GM19025 (cell line): Measurements from ENCODE around the gene COL8A1.

Experiments
- ATAC-seq: cut with Tn5 transposase; IDR thresholded peaks from one replicate; pipeline ENCODE4 v1.9.1; 2021; ENCODE audit warnings: mild to moderate bottlenecking, low read depth, moderate library complexity; ENCODE audit not compliant: unreplicated experiment

Gene COL8A1

DNA sequence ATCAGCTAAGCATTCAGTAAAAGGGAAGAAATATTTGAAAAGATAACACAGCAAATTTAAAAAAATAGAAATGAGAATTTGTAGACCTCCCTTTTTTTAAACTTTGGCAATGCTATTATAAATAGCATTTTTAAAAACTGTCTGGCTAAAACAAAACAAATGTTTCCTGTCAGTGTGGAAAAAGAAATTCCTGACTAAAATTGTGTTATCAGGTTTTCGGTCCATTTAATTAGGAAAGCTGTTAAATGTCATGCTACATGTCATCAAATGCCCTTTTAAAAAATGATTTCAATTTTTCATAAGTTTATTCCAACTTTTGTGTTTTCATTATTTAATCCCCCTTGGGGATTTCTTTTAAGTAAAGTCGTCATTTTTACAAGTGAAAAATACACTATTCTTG is 29.6 kb downstream of the COL8A1 start:
- no peak for ATAC-seq

DNA sequence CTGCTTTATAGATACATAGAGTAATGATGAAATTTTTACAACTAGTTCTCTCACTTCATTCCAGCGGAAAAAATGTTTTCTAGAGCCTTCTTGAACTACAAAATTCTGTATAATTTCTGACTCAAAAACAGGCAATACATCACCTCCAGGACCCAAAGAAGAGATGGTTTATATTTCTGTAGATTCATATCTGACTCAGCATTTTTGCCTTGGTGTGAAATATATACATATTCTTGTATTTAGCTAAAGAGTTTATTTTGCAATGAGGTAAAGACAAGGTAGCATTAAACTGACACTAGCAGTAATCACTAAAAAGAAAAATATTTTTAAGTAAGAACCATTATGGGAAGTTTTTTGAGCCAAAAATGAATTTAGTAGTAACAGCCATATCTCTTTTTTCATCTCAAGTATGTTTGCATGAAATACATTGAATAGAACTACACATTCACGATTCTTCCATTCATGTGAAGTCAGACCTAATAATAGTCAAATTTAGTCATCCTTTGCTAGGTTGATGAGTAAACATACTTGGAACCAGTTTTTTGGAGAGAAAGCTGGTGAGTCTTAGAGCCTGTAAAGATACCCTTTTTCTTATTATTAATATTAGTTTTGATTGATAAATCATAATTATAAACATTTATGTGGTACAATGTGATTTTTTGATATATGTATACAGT is 31.6 kb downstream of the COL8A1 start:
- ATAC-seq, result no peak

DNA sequence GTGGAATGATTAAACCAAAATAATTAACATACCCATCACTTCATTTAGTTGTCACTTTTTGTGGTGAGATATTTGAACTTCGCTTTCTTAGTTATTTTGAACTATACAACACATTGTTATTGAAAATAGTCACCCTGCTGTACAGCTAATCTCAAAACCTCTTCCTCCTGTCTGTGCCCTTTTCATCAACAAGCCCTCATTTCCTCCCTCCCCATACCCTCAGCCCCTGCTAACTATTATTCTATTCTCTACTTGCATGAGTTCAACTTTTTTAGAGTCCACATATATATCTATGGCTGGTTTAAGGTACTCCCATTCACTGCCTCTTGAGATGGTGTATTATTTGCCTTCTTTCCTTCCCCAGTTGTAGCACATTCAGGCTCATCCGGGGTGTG is 32.2 kb downstream of the COL8A1 start:
- ATAC-seq, result no peak

DNA sequence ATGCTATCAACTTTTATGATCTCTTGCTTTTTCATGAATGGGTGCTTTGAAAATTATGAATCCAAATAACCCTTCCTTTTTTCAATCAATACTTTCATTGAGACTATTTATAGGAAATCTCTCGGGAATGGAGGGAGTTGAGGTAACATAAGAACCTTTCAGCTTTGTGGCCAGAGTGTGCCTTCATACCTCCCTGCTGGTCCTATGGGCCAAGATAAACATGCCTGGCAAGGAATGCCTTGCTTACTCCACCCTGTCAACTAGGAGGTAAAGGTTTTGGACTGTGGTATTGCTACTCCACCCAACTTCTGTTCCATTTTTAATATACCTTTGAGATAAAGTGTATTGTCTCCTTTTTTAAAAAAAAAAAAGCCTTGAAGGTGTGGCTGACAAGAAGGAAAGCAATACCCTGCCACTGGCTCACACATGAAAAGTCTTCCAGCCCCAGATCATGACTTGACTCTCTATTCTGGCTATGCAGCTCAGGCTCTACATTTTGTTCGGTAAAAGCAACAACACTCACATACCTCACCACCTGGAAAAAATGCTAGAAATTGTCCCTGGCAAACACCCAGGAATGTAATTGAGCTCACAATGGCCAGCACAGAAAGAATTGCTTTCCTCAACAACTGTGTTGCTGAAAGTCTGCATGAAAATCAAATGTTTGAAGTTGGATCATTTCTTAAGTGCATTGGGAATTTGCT is 35.8 kb downstream of the COL8A1 start:
- ATAC-seq, result no peak

DNA sequence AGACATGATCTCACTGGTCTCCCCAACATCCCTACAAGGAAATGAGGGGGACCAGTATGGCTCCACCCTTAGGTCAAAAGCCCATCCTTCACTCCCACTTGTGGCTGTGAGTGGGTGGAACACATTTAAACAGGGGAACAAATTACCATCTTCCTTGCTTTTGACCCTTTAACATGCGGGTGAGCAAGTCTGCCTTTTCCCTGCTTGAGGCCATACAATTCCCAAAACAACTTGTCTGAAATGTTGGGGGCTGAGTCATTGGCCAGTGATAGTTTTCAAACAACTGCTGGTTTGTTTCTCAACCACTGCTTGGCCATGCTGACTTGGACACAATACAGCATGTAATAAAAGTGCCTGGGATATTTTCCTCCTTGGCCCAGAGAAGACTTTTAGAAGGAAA is 39.6 kb downstream of the COL8A1 start:
- ATAC-seq, result no peak

DNA sequence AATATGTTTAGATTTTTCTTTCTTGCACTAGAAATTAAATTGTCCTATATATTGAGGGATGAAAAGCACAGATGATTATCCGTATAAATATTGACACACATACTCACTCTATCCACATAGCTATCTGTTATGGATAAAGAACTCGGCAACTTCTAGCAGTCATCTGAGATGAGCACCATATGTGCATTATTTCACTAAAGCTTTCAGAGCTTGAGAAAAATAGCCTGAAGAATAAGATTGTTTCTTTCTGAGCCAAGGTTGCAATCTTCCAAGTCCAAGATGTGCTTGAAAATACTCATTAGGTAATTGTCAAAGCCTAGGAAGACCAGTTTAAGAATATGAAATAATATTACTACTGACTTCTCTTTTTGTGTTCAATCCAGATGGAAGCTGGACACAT is 40.5 kb downstream of the COL8A1 start:
- ATAC-seq, result no peak

DNA sequence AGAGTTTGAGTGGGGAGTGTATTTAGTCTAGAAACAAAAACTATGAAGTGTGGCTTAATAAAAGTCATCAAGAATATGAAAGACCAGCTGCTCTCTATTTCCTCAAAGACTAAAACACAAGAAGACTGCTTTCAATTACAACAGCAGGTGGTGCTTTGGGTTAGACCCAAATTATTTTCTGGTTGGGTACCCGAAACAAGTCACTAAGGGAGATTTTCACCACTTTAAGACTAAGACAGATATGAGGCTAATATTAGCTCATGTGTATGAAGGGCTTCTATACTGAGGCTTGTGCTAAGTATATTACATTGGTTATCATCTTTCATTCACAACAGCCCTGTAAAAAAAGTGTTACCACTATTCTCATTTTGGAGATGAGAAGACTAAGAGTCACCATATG is 43.1 kb downstream of the COL8A1 start:
- peak; percentile 83 for ATAC-seq

DNA sequence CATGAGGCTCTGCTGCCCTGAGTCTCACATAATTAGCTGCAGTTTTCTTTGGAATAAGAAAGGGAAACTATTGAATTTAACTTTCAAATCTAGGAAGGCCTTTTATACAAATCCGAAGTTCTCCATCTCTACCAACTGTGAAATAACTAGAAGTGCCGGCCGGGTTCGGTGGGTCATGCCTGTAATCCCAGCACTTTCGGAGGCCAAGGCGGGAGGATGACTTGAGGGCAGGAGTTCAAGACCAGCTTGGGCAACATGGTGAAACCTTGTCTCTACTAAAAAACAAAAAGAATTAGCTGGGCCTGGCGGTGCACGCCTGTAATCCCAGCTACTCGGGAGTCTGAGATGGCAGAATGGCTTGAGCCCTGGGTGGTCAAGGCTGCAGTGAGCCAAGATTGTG is 43.6 kb downstream of the COL8A1 start:
- no peak for ATAC-seq

DNA sequence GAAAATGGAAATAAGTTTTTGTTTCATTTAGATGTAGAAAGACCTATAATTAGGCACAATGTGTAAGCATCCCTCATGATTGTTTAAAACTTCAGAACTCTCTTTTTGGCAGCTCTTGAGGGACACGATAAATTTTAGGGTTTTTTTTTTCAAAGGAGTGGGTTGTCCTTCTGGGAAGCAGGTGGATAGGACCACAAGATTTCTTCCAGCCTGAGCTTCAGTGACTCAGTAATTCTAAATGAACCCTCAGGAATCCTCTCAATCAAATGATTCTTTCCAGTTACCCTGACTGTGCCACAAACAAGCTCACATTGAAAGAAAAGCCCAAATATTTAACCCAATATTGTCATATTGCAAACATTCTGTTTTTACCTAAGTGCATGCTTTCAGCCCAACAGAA is 45.1 kb downstream of the COL8A1 start:
- ATAC-seq, result no peak

DNA sequence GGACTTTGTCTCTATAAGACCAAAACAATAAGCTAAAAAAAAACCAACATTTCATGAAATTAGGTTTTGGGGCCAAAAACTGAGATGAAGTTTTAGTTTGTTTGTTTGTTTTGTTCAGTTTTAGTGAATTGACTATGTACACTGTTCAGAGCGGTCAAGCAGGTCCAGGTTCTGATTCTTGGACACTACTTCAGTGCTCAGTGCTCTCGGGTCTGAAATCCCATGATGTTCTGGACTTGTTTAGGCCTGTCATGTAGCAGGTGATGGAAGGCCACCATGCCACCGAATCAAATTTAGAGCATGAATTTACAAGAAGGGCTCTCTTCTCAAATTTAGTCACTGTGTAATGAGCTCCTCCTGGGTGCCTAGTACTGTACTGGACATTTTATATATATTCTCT is 45.5 kb downstream of the COL8A1 start:
- no peak for ATAC-seq

DNA sequence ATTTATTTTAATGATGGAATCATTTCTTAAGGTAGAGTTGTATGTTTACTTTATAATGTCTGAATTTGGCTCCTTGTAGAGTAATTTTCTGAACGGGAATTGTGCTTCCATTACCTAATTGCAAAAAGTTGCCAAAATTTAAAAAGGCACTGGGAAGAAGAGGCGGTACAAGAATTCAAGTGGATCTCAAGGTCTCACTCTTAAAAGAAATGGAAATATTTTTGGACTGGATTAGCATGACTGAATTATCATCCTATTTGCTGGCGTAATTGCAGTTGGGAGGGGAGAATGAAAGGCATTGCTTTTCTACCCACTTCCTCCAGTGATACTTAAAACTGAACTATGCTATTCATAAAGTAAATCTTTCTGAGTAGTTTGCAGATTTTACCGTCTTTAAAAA is 46.2 kb downstream of the COL8A1 start:
- ATAC-seq, result no peak

DNA sequence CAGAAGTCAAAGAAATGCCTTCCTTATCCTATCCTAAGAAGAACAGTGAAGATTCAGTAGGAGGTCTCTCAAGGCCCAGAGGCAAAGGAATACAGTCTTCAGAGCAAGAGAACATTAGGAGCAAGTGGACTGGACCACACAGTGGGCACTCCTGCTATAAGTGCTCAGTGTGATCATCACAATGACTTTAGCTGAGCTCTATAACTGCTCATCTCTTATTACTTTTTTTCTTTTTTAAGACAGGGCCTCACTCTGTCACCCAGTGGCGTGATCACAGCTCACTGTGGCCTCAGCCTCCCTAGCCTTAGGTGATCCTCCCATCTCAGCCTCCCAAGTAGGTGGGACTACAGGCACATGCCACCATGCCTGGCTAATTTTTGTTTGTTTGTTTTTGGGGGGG is 48.1 kb downstream of the COL8A1 start:
- ATAC-seq, result no peak

DNA sequence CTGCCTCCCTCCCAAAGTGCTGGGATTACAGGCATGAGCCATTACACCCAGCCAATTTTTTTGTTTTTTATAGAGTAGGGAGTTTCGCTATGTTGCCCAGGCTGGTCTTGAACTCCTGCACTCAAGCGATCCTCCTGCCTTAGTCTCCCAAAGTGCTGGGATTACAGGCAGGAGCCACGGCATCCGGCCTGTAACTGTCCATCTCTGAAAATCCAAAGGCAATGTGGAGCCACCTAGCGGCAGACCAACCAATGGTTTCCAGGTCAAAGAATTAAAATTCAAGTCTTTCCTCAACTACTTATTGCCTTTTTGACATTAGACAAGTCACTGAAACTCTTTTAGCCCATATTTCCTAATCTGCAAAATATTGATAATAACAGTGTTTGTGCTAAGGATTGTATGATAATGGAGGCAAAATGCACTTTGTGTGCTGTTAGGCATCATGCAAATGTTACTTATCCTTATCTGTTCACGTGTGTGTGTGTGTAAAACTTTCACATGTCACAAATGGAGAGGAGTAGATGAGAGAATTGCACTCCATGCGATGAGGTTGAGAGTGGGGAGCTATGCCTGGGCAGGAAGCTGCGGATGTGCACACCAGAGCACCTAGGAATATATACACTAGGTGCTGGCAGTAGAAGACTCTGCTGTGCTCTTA is 48.7 kb downstream of the COL8A1 start:
- ATAC-seq, result no peak

DNA sequence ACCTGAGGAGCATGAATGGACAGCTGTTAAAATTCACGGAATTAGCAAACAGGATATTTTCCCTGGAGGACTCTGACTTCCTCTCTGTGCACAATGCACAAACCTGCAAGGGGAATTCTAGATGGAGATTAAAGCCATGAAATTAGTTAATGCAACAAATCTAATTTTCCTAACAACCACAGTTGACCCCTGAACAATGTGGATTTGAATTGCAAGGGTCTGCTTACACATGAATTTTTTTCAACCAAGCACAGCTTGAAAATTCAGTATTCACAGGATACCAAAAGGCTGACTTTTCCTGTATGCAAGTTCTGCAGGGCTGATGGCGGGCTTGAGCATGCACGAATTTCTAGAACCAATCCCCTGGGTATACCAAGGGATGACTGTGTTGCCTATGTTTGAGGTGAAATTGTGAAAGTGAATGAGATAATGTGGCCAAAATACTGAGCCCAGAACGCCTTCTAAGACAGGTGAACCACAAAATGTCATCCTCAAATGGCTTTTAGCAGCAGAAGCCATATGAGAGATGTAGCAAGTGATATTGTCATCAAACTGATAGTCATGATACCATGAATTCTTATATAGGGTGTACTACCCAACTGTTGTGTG is 52.5 kb downstream of the COL8A1 start:
- ATAC-seq, result peak; percentile 54

DNA sequence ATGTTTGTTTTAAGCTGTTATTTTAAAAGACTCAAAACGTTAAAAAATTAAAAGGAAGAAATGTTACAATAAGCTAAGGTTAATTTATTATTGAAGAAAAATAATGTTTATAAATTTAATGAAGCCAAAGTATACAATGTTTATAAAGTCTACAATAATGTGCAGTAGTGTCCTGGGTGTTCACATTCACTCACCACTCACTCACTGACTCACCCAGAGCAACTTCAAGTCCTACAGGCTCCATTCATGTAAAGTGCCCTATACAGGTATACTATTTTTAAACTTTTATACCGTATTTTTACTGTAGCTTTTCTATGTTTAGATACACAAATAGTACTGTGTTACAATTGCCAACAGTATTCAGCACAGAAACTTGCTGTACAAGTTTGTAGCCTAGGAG is 55.2 kb downstream of the COL8A1 start:
- ATAC-seq, result no peak

DNA sequence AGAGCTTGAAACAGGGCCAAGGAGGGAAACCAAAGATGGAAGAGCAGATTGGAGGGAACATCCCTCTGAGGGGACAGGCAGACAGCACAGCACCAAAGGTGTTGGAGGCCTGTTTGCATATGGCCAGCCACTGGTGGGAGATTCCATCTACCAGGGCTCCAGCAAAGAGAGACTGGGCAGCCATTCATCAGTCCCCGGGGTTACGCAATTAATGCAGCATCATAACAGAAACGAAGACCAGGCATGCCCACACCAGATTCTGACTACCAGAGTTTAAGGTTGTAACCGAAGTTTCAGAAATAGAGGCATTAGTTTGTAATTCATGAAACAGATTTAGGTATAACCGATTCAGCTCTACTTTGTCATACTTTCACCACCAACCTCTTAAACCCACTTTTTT is 58.1 kb downstream of the COL8A1 start:
- no peak for ATAC-seq

DNA sequence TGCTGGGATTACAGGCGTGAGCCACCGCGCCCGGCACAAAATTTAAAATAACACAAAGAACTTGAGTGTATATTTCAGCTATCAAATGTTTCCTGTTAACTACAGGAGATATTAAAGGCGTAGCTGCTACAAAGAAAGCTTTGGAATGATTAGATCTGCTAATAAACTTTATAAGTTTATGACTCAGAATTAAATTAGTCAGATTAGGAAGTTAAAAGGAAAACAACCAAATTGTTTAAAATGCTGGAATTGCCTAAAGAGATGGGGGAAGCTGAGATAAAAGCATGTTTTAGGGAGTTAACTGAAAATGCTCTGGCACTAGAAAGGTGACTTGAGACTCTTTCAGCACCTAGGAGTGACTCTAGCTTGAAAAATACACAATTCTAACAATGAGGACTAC is 58.9 kb downstream of the COL8A1 start:
- ATAC-seq, result no peak

DNA sequence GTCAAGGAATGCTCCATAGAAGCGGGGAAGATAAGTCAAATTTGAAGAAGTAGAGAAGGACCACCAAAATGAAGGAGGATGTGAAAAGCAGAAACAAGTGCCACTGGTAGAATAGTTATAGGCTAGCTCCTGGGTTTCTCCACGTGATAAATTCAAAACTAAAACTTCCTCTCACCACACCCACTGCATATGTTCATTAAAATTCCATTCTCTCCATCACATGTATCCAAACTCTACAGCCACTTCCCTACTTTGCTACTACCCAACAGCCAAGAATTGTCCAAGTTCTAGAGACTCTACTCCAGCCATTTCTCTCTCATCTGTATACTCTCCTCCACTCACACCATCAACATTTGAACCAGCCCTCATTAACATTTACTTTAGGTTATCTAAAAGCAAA is 60.5 kb downstream of the COL8A1 start:
- no peak for ATAC-seq

DNA sequence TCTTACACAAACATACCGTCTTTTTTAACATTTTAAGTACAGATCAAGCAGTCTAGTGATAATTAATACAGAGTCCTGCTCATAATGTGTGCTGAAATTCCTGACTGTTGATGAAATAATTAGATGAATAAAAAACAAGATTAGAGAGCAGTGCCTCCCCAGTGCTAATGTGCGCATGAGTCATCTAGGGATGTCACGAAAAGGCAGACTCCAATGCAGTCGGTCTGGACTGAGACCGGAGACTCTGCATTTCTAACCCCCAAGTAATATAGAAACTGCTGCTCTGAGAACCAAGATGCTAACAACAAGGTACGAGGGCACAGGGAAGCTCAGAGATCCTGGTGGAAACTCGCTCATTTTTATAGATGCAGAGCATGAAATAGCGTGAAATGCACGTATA is 61.4 kb downstream of the COL8A1 start:
- ATAC-seq, result no peak

DNA sequence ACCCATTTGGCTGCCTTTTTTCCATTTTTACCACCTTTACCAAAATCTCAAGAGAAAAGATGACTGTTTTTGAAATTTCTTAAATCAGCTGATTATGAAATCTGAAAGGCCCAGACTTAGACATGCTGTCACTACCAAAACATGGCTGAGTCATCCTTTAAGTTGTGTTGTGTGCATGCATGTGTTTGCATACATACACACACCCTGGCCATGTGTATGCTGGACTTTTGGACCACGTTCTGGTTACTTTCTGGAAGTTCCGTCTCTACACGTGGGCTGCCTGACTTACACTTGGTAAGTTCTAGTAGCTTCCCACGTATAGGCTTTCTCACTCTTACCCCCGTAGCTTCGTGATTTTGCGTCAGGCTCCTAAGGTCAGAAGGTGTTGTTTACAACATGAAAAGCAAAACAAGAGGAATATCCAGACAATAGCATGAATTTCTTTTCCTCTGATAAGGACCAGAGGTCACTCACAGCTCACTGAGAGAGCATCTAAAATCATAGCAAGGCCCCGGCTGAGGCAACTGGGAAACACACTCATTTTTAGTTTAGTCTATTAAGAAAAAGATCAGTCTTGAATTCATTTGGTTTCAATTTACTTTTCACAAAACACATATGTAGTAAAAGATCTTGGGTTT is 62.4 kb downstream of the COL8A1 start:
- ATAC-seq, result no peak
